K562 (cell line): ENCODE measurements around the gene GP1BB. TPM values are rescaled to one million over a fixed set of nuclear protein-coding genes. Genes with fewer than 3 reads are reported as not detected.
A peak's percentile ranks its signal among the peaks of the same experiment; 100 is the strongest.

Source experiments
- ATAC-seq: fragments of 200-7000 bp; cut with Tn5 transposase; 3 replicates; pipeline ENCODE4 v1.9.1; 2020; ENCODE audit warnings: moderate library complexity
- BruUV-seq: library from RNA; stranded (reverse); fragments of 400-500 nt; replicated peaks from 2 replicates; lab custom pipeline; 2021; lab: Mats Ljungman, UMichigan
- CTCF ChIA-PET: fragments of 300-600 bp; formaldehyde crosslinking; extraction: SDS; loops from one replicate; lab custom pipeline; 2021; ENCODE audit warnings: low intra/inter-chr PET ratio; lab: Yijun Ruan, JAX
- POLR2A ChIA-PET: fragments of 300-600, 350-650 bp; sonication (Branson Sonifier 250); formaldehyde crosslinking; extraction: SDS; loops from one replicate; lab custom pipeline; 2021; ENCODE audit warnings: antibody characterized with exemption, inconsistent platforms; lab: Yijun Ruan, JAX
- DNase-seq, 4 experiments: peaks; one replicate each; pipeline versions ENCODE4 v3.0.0 to v3.0.0-alpha.2; 2011 to 2018; ENCODE audit warnings: low spot score in 3 of 4, mixed read lengths in 3 of 4; ENCODE audit errors: extremely low read depth in 1 of 4
- FAIRE-seq: peaks from 2 replicates; lab custom pipeline; 2011; peaks lifted over from hg19 to GRCh38; lab: Jason Lieb, UNC
- H2AFZ ChIP-seq: 2 replicates; pipeline ENCODE4 v1.6.0; 2011; ENCODE audit warnings: low read depth, low read length, control low read depth, inconsistent platforms
- H3K27ac ChIP-seq: fragments of 200-600 bp; 3 replicates; pipeline ENCODE4 v1.8.0; 2011; ENCODE audit warnings: low read depth, mild to moderate bottlenecking, control low read depth, inconsistent platforms, low read length, moderate library complexity, mixed read lengths; ENCODE audit errors: extremely low read depth
- H3K27me3 ChIP-seq, 2 experiments: fragments of 300-600 bp in 1 of 2; 2 replicates in 1 of 2; 3 replicates in 1 of 2; pipeline versions ENCODE4 v1.6.0 to v1.8.0; 2011; ENCODE audit warnings: inconsistent platforms in 2 of 2, low read length in 2 of 2, mild to moderate bottlenecking in 1 of 2, mixed read lengths in 1 of 2, moderate library complexity in 1 of 2; ENCODE audit not compliant: control insufficient read depth in 2 of 2, insufficient read depth in 2 of 2
- H3K36me3 ChIP-seq: fragments of 300-600 bp; 3 replicates; pipeline ENCODE4 v1.8.0; 2011; ENCODE audit warnings: mild to moderate bottlenecking, low read length, inconsistent platforms; ENCODE audit not compliant: control insufficient read depth, insufficient read depth
- H3K4me1 ChIP-seq, 2 experiments: fragments of 200-600 bp in 1 of 2; replicated peaks in 1 of 2; 2 replicates in 1 of 2; 3 replicates in 1 of 2; pipeline versions ENCODE4 v1.5.1 to v1.8.0; 2011; ENCODE audit warnings: inconsistent platforms in 2 of 2, low read length in 2 of 2, mild to moderate bottlenecking in 1 of 2, mixed read lengths in 1 of 2, moderate library complexity in 1 of 2; ENCODE audit not compliant: control insufficient read depth in 2 of 2, insufficient read depth in 2 of 2
- H3K4me2 ChIP-seq: 2 replicates; pipeline ENCODE4 v1.6.1; 2011; ENCODE audit warnings: low read length, control low read depth, inconsistent platforms, mixed read lengths; ENCODE audit not compliant: insufficient read depth
- H3K4me3 ChIP-seq: fragments of 200-600 bp; sonication (generic), shearing (Covaris generic); 2 replicates; pipeline ENCODE4 v1.5.1; 2016; ENCODE audit warnings: control low read depth, inconsistent platforms
- H3K79me2 ChIP-seq: fragments of 200-600 bp; 3 replicates; pipeline ENCODE4 v1.8.0; 2011; ENCODE audit warnings: low read length, inconsistent platforms; ENCODE audit not compliant: control insufficient read depth, insufficient read depth
- H3K9ac ChIP-seq, 2 experiments: 2 replicates each; pipeline versions ENCODE4 v1.6.0 to v1.6.1; 2011; ENCODE audit warnings: low read depth in 2 of 2, low read length in 2 of 2, control low read depth in 1 of 2, inconsistent platforms in 1 of 2, mild to moderate bottlenecking in 1 of 2, mixed read lengths in 1 of 2; ENCODE audit not compliant: insufficient read depth in 1 of 2
- H3K9me1 ChIP-seq: one replicate; pipeline ENCODE4 v1.6.0; 2011; ENCODE audit warnings: inconsistent platforms, mild to moderate bottlenecking, low read length, moderate library complexity; ENCODE audit not compliant: control insufficient read depth, insufficient read depth
- H3K9me3 ChIP-seq: replicated peaks from 2 replicates; pipeline ENCODE4 v1.5.1; 2011; ENCODE audit warnings: low read depth, low read length, inconsistent platforms; ENCODE audit not compliant: control insufficient read depth, insufficient read depth
- H4K20me1 ChIP-seq: replicated peaks from 2 replicates; pipeline ENCODE4 v1.6.1; 2011; ENCODE audit warnings: low read length, inconsistent platforms, mixed read lengths; ENCODE audit not compliant: control insufficient read depth, insufficient read depth
- BCL6 ChIP-seq: fragments of 250-450 bp; sonication (Bioruptor Pico); IDR thresholded peaks from 2 replicates; pipeline ENCODE4 v1.4.0; 2020
- CEBPB ChIP-seq: fragments of 450-650 bp; IDR thresholded peaks from 2 replicates; pipeline ENCODE4 v1.6.1; 2016; ENCODE audit warnings: missing genetic modification characterization, missing compliant biosample characterization
- ETS2 ChIP-seq: IDR thresholded peaks from 2 replicates; pipeline ENCODE4 v1.6.1; 2016; ENCODE audit warnings: borderline replicate concordance, missing genetic modification characterization, mild to moderate bottlenecking, moderate library complexity, missing compliant biosample characterization; ENCODE audit not compliant: poor library complexity, severe bottlenecking
- EZH2 ChIP-seq: IDR thresholded peaks from 2 replicates; pipeline ENCODE4 v1.6.1; 2012; ENCODE audit warnings: low read depth, mild to moderate bottlenecking, inconsistent platforms, low read length, borderline replicate concordance
- L3MBTL2 ChIP-seq: fragments of 450-650 bp; IDR thresholded peaks from 2 replicates; pipeline ENCODE4 v1.6.1; 2016; ENCODE audit warnings: mild to moderate bottlenecking, moderate library complexity
- MAFG ChIP-seq: fragments of 450-650 bp; conservative IDR thresholded peaks from 2 replicates; pipeline ENCODE4 v1.6.1; 2016; ENCODE audit warnings: missing genetic modification characterization, missing compliant biosample characterization
- NR4A1 ChIP-seq, 2 experiments: fragments of 250-450 bp in 1 of 2; fragments of 450-650 bp in 1 of 2; sonication (Bioruptor Pico) in 1 of 2; IDR thresholded peaks; 2 replicates each; pipeline versions ENCODE4 v1.4.0 to v1.6.1; 2016 to 2020; ENCODE audit warnings: mild to moderate bottlenecking in 2 of 2, missing compliant biosample characterization in 1 of 2, missing genetic modification characterization in 1 of 2, moderate library complexity in 1 of 2
- PURB ChIP-seq: sonication (generic); formaldehyde crosslinking; IDR thresholded peaks from 2 replicates; pipeline ENCODE4 v1.9.0; 2021; ENCODE audit warnings: low read depth, mild to moderate bottlenecking, missing genetic modification reagents
- SMARCA4 ChIP-seq: fragments of 450-650 bp; IDR thresholded peaks from 2 replicates; pipeline ENCODE4 v1.6.1; 2016
- SMARCB1 ChIP-seq: IDR thresholded peaks from 2 replicates; pipeline ENCODE4 v1.6.1; 2011; ENCODE audit warnings: improper control_type of control experiment, low read depth; ENCODE audit not compliant: insufficient read length
- ZKSCAN8 ChIP-seq: fragments of 200-800 bp; sonication (Bioruptor generic); IDR thresholded peaks from 2 replicates; pipeline ENCODE4 v1.6.1; 2016; ENCODE audit warnings: missing genetic modification characterization, missing compliant biosample characterization
- WGBS: fragments of 100-300 bp; shearing (Covaris generic); methylation state at CpG from one replicate; pipeline ENCODE4 v1.1.6; 2016; ENCODE audit warnings: low coverage, mixed read lengths; ENCODE audit not compliant: insufficient coverage; ENCODE audit errors: missing lambda C conversion rate; 5-methylcytosine and 5-hydroxymethylcytosine counted together
- in situ Hi-C: fragments of 300-500 bp; cut with MboI; formaldehyde crosslinking; loops from 4 replicates; pipeline ENCODE4 v1.15.0; 2018; ENCODE audit warnings: inconsistent platforms, mixed read lengths
- intact Hi-C: fragments of 100-400 bp; cut with micrococcal nuclease; formaldehyde crosslinking; loops from 2 replicates; pipeline ENCODE4 v1.14.2; 2022
- polyA plus RNA-seq, 8 experiments: library from polyadenylated mRNA; depleted of rRNA in 4 of 8; stranded (reverse) in 5 of 8; unstranded in 3 of 8; fragments of >200 nt; fragmentation: Nextera tagmentation in 2 of 8; fragmentation: Illumina TruSeq in 1 of 8; extraction: Ambion mirVana in 2 of 8; extraction: Trizol in 1 of 8; gene quantifications; 2 replicates each; pipeline versions ENCODE4 v1.2.1 to v1.2.3, GENCODE V29; 2011 to 2014; ENCODE audit warnings: inconsistent platforms in 1 of 8, missing spikeins in 1 of 8
- total RNA-seq, 7 experiments: library from RNA; depleted of rRNA in 6 of 7; stranded (reverse); fragments of >200 nt in 6 of 7; fragmentation: Illumina TruSeq in 2 of 7; extraction: Trizol in 2 of 7; gene quantifications; 2 replicates each; pipeline versions ENCODE4 v1.2.1 to v1.2.3, GENCODE V29; 2011 to 2021; ENCODE audit warnings: low replicate concordance in 1 of 7
- TF ChIP-seq, protein P1 (sequence below), 2 experiments: IDR thresholded peaks in 1 of 2; conservative IDR thresholded peaks in 1 of 2; 2 replicates each; pipeline ENCODE4 v1.6.1; 2016; ENCODE audit warnings: low read depth in 2 of 2, mild to moderate bottlenecking in 1 of 2, missing compliant biosample characterization in 1 of 2, missing genetic modification characterization in 1 of 2, moderate library complexity in 1 of 2
- TF ChIP-seq, protein P2 (sequence below): sonication (generic); formaldehyde crosslinking; IDR thresholded peaks from 2 replicates; pipeline ENCODE4 v1.8.0; 2023; ENCODE audit warnings: mild to moderate bottlenecking, missing genetic modification reagents
- TF ChIP-seq, protein P3 (sequence below): fragments of 200-800 bp; sonication (Bioruptor generic); IDR thresholded peaks from 2 replicates; pipeline ENCODE4 v1.6.1; 2017; ENCODE audit warnings: missing genetic modification characterization, missing compliant biosample characterization

The GP1BB gene
- total and polyA plus RNA-seq, 9 of the 15 experiments (the other 6 are each of a cell fraction or from before 2014, with no cell fraction given) = 0.69 to 162 (median 2.8) TPM

DNA sequence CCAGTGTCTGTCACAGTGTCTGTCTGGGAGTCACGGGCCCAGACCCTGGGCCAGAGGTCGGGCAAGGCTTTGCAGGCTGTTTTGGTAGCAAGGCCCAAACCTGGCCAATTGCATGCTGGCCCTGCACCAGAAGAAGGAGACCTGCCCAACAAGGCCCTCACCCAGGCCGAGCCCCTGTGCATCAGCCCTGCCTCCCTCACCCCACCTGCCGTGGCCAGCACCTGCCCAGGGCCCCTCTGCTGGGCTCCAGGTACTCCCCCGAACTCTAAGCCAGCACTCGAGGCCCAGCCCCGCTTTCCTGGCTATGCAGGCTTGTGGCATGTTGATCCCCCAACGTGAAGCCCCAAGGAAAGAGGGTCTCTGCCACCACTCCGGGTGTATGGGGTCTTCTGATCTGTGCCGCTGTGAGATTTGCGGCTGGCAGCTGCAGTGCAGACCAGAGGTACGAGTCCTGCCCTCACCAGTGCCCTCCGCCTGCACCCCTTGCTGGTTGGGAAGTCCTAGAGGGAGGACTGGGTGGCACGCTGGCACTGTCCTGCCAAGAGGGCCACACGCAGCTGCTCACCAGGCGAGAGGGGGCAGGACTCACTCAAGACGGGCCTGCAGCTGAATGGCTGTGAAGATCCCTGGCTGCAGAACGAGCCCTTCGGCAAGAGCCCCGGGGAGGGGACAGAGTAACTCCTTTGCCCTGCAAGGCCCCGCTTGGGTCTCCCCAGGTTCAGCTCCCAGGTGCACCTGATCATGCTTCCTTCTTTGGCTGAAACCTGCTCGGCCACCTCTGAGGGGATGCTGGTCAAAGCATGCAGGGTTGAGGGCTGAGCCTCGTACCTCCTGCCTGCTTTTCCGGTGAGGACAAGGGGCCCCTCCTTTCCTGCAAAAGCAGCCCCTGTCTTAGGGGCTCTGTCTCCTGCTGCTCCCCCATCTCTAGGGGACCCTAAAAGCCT lies 15.7 kb upstream of the GP1BB start:
- Histone ChIP-seq H2AFZ (no peak overlapping the region), H3K27ac (no peak overlapping the region), H3K9me3 (no peaks in the 10 kb centered on the region), H3K36me3 (no peaks in the 10 kb centered on the region), H3K4me1 (peaks cover 3 to 44% of the 10 kb centered on the region in 2 experiments; a peak in 3 of 5 replicates), H3K9ac (peak overlapping the region in 1 of 2 experiments; percentile 15; a peak in 2 of 4 replicates), H3K4me3 (no peak overlapping the region), H3K27me3 (peaks cover 55 to 75% of the 10 kb centered on the region in 2 experiments), H3K9me1 (peaks cover 13% of the 10 kb centered on the region), H4K20me1 (peaks cover 39% of the 10 kb centered on the region; the same call in 1 of the 2 replicates), H3K4me2 (no peak overlapping the region), H3K79me2 (no peaks in the 10 kb centered on the region)
- peak in 1 of 4 experiments; percentile 37 for DNase-seq
- CTCF ChIA-PET = no interaction called here
- BruUV-seq = no TSS peak
- in situ Hi-C loops (no loop called here), intact Hi-C loops (no loop called here)
- POLR2A ChIA-PET = interaction anchor here (1.2 to 6.0 kb wide), 2 partner anchors 17 to 61 kb away, joined by 5 to 52 read pairs; no protein-coding TSS in a partner anchor
- no peak for ATAC-seq
- FAIRE-seq = no peak
- 14% methylated on average over 24 of the region's 24 CpGs for WGBS
- TF ChIP-seq NR4A1 (CRISPR knock-in tag; IDR thresholded peaks at IDR 0.05) (0 out of 2 replicates have a peak, but pooled peaks have one; percentile 19), NR4A1 (tag; IDR thresholded peaks at IDR 0.05) (no peak), SMARCB1 (no peak), EZH2 (peak; percentile 70; the same call in 1 of the 2 replicates), PURB (CRISPR knock-in tag) (no peak), CEBPB (tag) (no peak), ZKSCAN8 (CRISPR knock-in tag) (no peak), ETS2 (tag) (no peak), L3MBTL2 (no peak), SMARCA4 (no peak), MAFG (tag) (no peak), BCL6 (no peak)
- TF ChIP-seq, protein P1, sequence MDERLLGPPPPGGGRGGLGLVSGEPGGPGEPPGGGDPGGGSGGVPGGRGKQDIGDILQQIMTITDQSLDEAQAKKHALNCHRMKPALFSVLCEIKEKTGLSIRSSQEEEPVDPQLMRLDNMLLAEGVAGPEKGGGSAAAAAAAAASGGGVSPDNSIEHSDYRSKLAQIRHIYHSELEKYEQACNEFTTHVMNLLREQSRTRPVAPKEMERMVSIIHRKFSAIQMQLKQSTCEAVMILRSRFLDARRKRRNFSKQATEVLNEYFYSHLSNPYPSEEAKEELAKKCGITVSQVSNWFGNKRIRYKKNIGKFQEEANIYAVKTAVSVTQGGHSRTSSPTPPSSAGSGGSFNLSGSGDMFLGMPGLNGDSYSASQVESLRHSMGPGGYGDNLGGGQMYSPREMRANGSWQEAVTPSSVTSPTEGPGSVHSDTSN (CRISPR knock-in tag; IDR thresholded peaks at IDR 0.05; ENCODE audit: low read depth) = 0 out of 2 replicates have a peak, but pooled peaks have one; percentile 4
- TF ChIP-seq, protein P1 (tag; conservative IDR thresholded peaks at IDR 0.05; ENCODE audit: low read depth) = no peak
- TF ChIP-seq, protein P2, sequence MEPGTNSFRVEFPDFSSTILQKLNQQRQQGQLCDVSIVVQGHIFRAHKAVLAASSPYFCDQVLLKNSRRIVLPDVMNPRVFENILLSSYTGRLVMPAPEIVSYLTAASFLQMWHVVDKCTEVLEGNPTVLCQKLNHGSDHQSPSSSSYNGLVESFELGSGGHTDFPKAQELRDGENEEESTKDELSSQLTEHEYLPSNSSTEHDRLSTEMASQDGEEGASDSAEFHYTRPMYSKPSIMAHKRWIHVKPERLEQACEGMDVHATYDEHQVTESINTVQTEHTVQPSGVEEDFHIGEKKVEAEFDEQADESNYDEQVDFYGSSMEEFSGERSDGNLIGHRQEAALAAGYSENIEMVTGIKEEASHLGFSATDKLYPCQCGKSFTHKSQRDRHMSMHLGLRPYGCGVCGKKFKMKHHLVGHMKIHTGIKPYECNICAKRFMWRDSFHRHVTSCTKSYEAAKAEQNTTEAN (CRISPR knock-in tag) = no peak
- TF ChIP-seq, protein P3, sequence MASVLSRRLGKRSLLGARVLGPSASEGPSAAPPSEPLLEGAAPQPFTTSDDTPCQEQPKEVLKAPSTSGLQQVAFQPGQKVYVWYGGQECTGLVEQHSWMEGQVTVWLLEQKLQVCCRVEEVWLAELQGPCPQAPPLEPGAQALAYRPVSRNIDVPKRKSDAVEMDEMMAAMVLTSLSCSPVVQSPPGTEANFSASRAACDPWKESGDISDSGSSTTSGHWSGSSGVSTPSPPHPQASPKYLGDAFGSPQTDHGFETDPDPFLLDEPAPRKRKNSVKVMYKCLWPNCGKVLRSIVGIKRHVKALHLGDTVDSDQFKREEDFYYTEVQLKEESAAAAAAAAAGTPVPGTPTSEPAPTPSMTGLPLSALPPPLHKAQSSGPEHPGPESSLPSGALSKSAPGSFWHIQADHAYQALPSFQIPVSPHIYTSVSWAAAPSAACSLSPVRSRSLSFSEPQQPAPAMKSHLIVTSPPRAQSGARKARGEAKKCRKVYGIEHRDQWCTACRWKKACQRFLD (CRISPR knock-in tag) = no peak
